ENCODE data around the gene MTUS2.

GRCh38 chr13:29504691-29505090 lies 684.6 kb downstream of the MTUS2 start:
- TF ChIP-seq, protein P1, sequence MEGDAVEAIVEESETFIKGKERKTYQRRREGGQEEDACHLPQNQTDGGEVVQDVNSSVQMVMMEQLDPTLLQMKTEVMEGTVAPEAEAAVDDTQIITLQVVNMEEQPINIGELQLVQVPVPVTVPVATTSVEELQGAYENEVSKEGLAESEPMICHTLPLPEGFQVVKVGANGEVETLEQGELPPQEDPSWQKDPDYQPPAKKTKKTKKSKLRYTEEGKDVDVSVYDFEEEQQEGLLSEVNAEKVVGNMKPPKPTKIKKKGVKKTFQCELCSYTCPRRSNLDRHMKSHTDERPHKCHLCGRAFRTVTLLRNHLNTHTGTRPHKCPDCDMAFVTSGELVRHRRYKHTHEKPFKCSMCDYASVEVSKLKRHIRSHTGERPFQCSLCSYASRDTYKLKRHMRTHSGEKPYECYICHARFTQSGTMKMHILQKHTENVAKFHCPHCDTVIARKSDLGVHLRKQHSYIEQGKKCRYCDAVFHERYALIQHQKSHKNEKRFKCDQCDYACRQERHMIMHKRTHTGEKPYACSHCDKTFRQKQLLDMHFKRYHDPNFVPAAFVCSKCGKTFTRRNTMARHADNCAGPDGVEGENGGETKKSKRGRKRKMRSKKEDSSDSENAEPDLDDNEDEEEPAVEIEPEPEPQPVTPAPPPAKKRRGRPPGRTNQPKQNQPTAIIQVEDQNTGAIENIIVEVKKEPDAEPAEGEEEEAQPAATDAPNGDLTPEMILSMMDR (IDR thresholded peaks at IDR 0.05; ENCODE audit: insufficient read depth, low read length) = no peak
- TF ChIP-seq POLR2AphosphoS5 (IDR thresholded peaks at IDR 0.05; ENCODE audit: low read depth) = no peak

All from HL-60 (cell line).